ENCODE measurements around the gene QSER1. TPM values are rescaled to one million over a fixed set of nuclear protein-coding genes. Genes with fewer than 3 reads are reported as not detected.

The QSER1 gene
- total RNA-seq, 1 experiment from 2014 or later: 48.0 TPM

DNA sequence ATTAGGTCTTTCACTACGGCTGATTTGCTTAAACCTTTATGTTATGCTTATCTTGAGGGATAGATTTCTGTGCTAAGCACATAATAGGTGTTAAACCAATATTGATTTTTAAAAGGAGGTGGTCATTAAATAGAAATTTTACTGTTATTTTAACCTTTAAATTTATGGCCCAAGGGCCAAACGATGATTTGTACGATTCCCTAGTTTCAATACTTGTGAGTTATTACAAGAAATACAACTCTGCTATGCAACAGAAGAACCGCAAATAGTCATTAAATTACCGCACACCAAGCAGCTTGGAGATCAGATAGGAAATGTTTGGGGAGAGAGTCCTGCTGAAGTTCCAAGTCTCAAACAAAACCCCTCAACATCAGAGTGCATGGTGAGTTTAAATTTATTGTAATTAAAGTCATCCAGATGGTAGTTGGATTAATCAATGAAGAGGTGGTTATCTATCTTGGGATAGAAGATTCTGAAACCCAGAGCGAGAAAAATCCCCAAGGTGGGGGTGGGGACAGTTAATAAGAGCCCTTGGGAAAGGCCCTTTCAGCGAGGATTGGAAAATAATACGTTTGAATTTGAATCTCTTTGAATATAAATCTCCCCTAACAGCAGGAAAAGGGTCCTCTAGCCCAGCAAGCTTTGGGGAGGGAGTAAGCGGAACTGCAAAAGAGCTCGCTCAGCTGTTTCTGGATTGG is 805 bp upstream of the QSER1 start:
- Histone ChIP-seq H3K9me3 (ENCODE audit: control insufficient read depth in 1 of 2, insufficient read depth in 1 of 2, low read depth in 1 of 2, low read length in 2 of 2) (no peaks in the 10 kb centered on the region), H4K20me1 (ENCODE audit: insufficient read depth) (no peaks in the 10 kb centered on the region; the same call in 1 of the 2 replicates), H3K27me3 (ENCODE audit: insufficient read depth, low read length) (no peaks in the 10 kb centered on the region), H3K4me2 (ENCODE audit: low read length) (peak overlapping the region; percentile 82), H3K4me3 (replicated peaks in 1 of 2; ENCODE audit: low read depth in 1 of 2, low read length in 2 of 2) (peak overlapping the region; percentile 75 to 85), H2AFZ (ENCODE audit: low read depth, low read length, poor library complexity, severe bottlenecking) (no peak overlapping the region), H3K9ac (ENCODE audit: low read length) (peak overlapping the region; percentile 88), H3K4me1 (ENCODE audit: control insufficient read depth in 1 of 2, insufficient read depth in 2 of 2, low read length in 2 of 2) (peaks cover 0 to 21% of the 10 kb centered on the region in 2 experiments; a peak in 3 of 4 replicates), H3K27ac (ENCODE audit: low read depth, low read length) (peak overlapping the region; percentile 90), H3K9me2 (ENCODE audit: insufficient read depth) (no peaks in the 10 kb centered on the region), H3K79me2 (ENCODE audit: insufficient read depth, low read length) (peaks cover 37% of the 10 kb centered on the region), H3K36me3 (ENCODE audit: control insufficient read depth in 1 of 2, insufficient read depth in 2 of 2, low read length in 2 of 2) (no peaks in the 10 kb centered on the region)
- ChIA-PET RAD21 (ENCODE audit: low non-redundant PET in 1 of 2, low total read pairs in 2 of 2, uncharacterized antibody in 2 of 2, unreplicated experiment in 2 of 2) (no interaction called here), CTCF (no interaction called here), POLR2A (no interaction called here)
- DNase-seq (ENCODE audit: low read depth, low spot score) (no peak), ATAC-seq (0 out of 2 replicates have a peak, but pooled peaks have one; percentile 1)
- BruUV-seq (replicated peaks): TSS peak; percentile 65
- TF ChIP-seq, protein P1, sequence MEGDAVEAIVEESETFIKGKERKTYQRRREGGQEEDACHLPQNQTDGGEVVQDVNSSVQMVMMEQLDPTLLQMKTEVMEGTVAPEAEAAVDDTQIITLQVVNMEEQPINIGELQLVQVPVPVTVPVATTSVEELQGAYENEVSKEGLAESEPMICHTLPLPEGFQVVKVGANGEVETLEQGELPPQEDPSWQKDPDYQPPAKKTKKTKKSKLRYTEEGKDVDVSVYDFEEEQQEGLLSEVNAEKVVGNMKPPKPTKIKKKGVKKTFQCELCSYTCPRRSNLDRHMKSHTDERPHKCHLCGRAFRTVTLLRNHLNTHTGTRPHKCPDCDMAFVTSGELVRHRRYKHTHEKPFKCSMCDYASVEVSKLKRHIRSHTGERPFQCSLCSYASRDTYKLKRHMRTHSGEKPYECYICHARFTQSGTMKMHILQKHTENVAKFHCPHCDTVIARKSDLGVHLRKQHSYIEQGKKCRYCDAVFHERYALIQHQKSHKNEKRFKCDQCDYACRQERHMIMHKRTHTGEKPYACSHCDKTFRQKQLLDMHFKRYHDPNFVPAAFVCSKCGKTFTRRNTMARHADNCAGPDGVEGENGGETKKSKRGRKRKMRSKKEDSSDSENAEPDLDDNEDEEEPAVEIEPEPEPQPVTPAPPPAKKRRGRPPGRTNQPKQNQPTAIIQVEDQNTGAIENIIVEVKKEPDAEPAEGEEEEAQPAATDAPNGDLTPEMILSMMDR (IDR thresholded peaks at IDR 0.05 in 2 of 3, conservative IDR thresholded peaks at IDR 0.05 in 1 of 3; ENCODE audit: borderline replicate concordance in 1 of 3, insufficient read depth in 1 of 3, low read depth in 2 of 3, low read length in 2 of 3): no peak
- TF ChIP-seq EGR1 (IDR thresholded peaks at IDR 0.05; ENCODE audit: low read depth) (no peak), EZH2phosphoT487 (IDR thresholded peaks at IDR 0.05; ENCODE audit: borderline replicate concordance) (no peak), POLR2AphosphoS5 (IDR thresholded peaks at IDR 0.05; ENCODE audit: low read depth, low read length) (no peak), SP1 (IDR thresholded peaks at IDR 0.05; ENCODE audit: low read depth) (no peak), ATF3 (IDR thresholded peaks at IDR 0.05) (no peak), RAD21 (IDR thresholded peaks at IDR 0.05; ENCODE audit: low read depth) (no peak), FOSL1 (IDR thresholded peaks at IDR 0.05; ENCODE audit: low read depth) (no peak), CEBPB (IDR thresholded peaks at IDR 0.05; ENCODE audit: low read depth) (no peak)
- intact Hi-C loops (cut with micrococcal nuclease): no loop called here
